Fibroblast of the conjunctiva (primary cell): ENCODE results near the gene SCARB2.

ENCODE experiments used
- DNase-seq: peaks from one replicate; pipeline ENCODE4 v3.0.0-alpha.2; 2010; ENCODE audit warnings: low read depth

The SCARB2 gene

GRCh38 chr4:76198411-76199237, 15.0 kb downstream of the SCARB2 start:
- DNase-seq = peak; percentile 53

DNA sequence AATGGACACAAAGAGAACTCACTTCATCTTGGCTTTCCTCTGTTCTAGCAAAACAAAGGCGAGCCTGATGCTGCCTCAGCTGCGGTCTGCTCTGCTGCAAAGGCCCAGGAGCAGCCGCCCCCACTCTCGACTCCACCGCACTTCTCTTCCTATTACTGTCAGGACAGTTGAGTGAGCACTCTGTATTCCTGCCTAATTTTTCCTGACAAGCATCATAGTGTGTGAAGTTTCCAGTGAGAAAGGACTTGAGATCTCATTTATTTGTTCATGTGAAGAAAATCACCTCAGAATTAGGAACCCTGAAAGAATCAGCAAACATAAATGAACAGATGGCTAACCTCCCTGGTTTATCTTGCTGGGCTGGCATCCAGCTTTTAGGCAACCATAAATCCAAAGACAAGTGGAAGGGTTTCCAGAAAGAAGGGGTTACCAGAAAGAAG, 15.6 kb downstream of the SCARB2 start:
- no peak for DNase-seq

DNA sequence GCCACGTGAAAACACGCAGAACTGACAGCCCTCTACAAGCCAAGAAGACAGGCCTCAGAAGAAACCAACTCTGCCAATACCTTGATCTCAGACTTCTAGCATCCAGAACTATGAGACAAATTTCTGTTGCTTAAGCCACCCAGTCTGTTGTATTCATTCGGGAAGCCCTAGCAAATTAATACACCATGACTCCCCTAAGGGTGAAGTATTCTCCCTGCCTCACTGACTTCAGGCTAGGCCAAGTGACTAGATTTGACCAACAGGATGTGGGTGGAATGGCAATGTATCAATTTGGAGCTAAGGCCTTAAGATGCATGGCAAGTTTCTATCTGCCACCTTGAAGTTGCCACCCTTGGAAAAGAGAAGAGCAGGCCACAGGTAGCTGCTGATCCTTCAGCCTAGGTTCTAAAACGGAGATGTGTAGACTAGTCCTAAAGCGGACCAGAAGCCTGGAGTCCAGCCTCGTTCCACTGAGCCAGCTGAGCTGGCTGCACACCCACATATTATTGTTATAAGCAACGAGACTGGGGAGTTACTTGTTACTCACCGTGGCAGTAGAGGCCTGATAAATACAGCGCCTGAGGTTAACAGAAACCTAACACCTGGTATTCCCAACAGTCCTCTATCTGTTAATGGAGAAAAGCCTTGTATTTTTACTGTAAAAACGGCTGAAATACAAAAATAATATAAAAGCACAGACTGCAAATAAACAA, 16.4 kb downstream of the SCARB2 start:
- DNase-seq = no peak

DNA sequence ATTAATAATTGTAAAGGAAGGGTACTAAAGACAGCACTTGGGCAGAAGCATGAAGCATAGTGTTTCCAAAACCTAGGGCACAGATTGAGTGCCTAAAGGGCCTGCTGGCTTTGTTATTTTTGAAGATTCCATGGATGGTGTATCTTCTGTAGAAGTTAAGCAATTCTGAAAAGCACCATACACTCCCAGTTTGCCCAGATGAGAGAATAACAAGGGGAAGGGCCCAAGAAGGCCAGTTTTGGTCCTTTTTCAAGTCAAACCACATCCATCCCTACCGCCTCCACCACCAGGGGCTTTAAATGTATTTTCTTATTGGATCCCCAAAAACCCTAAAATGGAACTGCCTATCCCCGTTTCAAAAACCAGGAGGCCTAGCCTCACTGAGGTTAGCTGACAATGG, 17.2 kb downstream of the SCARB2 start:
- no peak for DNase-seq

GRCh38 chr4:76195326-76195725, 18.3 kb downstream of the SCARB2 start:
- no peak for DNase-seq

- DNase-seq = peak; percentile 59
These were observed 19.3 kb downstream of the SCARB2 start for GRCh38 chr4:76194325-76194724.

GRCh38 chr4:76192236-76192635, 21.4 kb downstream of the SCARB2 start:
- no peak for DNase-seq

DNA sequence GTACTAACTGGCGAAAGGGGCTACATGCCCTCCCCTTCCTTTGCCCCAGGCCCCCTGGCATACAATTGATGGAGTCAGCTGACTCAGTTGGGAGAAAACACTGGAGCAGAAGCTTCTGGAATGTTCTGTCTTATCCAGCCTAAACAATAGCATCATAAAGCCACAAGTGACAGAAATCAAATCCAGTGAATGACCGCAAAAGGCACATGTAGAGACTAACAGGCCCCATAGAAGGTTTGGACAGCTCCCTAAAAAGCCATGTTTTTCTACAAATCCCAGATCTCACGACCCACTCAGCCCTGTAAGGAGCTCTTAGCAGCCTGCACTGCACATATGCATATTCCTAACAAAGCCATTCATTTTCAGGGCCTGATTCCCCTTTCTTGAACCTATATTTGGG, 25.1 kb downstream of the SCARB2 start:
- no peak for DNase-seq

DNA sequence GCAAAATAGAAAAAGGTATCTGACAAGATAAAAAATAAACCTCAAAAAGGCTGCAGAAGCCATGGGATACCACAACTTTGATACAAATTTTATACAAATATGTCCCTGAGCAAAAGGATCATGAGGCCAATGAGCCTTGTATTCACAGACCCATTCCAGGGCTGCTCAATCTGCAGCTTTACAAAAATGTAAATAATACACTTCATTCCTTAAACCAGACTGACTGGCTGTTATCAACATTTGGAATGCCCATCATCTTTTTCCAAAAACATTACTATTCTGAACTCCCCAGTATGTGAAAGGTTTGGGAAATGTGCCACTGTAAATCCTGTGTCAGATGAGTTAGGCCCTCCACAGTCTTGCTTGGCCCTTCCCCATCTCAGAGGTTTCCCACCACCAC, 25.5 kb downstream of the SCARB2 start:
- no peak for DNase-seq

- DNase-seq = no peak
These were observed 26.5 kb downstream of the SCARB2 start for GRCh38 chr4:76187152-76187551.

DNA sequence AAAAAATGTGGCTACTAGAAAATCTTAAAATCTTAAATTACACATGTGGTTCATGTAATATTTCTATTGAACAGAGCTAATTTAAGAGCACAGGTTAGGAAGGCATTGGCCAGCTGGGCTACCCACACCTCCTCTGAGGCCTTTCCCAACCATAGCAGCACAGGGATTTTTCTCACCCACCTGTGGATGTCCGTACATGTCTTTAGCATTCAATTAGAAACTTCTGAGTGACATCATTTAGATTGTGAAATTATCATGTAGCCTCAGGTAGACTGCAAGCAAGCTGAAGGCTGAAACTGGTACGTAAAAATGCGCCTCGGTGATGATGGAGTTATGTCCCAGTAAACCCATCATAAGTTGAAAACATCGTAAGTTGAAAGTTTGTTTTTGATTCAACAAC, 31.2 kb downstream of the SCARB2 start:
- DNase-seq = no peak

- peak; percentile 65 for DNase-seq
These were observed 34.0 kb downstream of the SCARB2 start for GRCh38 chr4:76179398-76180318.

GRCh38 chr4:76178296-76178695, 35.3 kb downstream of the SCARB2 start:
- DNase-seq = no peak

GRCh38 chr4:76177709-76178108, 35.9 kb downstream of the SCARB2 start:
- no peak for DNase-seq

GRCh38 chr4:76175336-76175735, 38.3 kb downstream of the SCARB2 start:
- DNase-seq = no peak

DNA sequence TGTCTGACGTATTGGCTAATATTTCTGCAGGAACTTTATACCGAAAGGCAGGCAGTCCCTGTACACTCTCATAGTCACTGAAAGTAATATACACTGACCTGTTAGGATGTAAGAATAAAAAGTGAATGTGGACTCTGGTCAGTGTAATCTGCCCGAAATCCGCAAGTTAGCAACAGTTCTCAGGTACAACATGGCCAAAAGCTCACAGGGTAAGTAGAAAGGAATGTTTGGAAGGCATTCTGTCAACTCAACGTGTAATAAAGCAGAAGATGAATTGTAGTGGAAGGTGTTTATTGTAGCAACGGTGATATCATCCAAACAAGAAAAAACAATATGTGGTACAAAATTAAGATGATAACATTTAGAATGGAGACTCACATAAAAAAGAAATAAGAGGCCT, 39.4 kb downstream of the SCARB2 start:
- DNase-seq = no peak

DNA sequence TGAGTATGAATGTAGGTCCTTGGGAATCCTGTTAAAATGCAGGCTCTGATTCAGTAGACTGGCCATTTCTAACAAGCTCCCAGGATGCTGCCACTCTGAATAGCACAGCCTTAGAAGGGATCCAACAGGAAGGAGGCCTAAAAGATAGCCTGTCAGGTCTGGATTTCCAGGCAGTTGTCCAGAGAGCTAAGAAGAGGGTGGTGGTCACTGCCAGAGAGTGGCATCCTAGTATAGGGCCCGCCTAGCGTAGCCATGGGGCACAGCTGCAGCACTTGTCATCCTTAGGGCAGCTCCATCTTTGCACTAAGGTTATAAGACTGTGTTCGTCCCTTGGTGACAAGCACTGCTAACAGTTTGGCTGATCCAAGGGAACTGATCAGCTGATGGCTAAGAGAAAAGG, 44.9 kb downstream of the SCARB2 start:
- DNase-seq = no peak

DNA sequence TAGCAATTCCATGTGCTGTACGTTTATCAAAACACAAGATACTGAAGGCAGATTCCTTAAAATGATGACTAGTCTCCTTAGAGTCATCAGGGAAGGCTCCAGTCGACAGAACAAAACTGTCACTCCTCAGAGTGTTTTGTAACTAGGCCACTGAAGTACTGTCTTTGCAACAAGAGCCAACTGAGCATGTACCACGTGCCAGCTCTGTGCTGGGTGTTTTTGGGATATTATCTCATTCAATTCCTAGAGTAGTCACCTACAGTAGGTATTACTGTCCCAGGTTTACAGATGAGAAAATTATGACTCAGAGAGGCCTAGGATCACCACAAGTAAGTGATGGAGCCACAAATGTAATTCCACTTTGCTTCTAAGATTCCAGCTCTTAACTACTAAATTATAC, 47.1 kb downstream of the SCARB2 start:
- DNase-seq = no peak

GRCh38 chr4:76160355-76160754, 53.3 kb downstream of the SCARB2 start:
- DNase-seq = no peak

GRCh38 chr4:76156635-76157034, 57.0 kb downstream of the SCARB2 start:
- DNase-seq = no peak

GRCh38 chr4:76155979-76156378, 57.6 kb downstream of the SCARB2 start:
- DNase-seq = no peak

- no peak for DNase-seq
These were observed 60.3 kb downstream of the SCARB2 start for GRCh38 chr4:76153356-76153755.
